GM12878 (cell line): ENCODE results near the gene TESMIN. TPM values are rescaled to one million over a fixed set of nuclear protein-coding genes. Genes with fewer than 3 reads are reported as not detected.

Experiments used
- ATAC-seq: fragments of 200-7000 bp; cut with Tn5 transposase; 3 replicates; pipeline ENCODE4 v1.9.1; 2020; ENCODE audit warnings: mild to moderate bottlenecking, moderate library complexity
- BruUV-seq: library from RNA; stranded (reverse); fragments of 400-500 nt; replicated peaks from 2 replicates; lab custom pipeline; 2021; lab: Mats Ljungman, UMichigan
- CTCF ChIA-PET: fragments of 300-600 bp; sonication (Branson Sonifier 250); formaldehyde crosslinking; extraction: SDS; loops from one replicate; lab custom pipeline; 2021; ENCODE audit warnings: inconsistent platforms; lab: Yijun Ruan, JAX
- POLR2A ChIA-PET: fragments of 350-600 bp; formaldehyde crosslinking; extraction: SDS; loops from one replicate; lab custom pipeline; 2021; ENCODE audit warnings: inconsistent platforms; lab: Charles Lee
- RAD21 ChIA-PET: fragments of 300-600 bp; sonication (Branson Sonifier 250); formaldehyde crosslinking; loops from one replicate; lab custom pipeline; 2023; ENCODE audit warnings: antibody characterized with exemption; ENCODE audit not compliant: unreplicated experiment; lab: Charles Lee
- SMC1A ChIA-PET: fragments of 300-600 bp; sonication (Branson Sonifier 250); formaldehyde crosslinking; loops from one replicate; lab custom pipeline; 2023; ENCODE audit not compliant: unreplicated experiment, uncharacterized antibody; lab: Charles Lee
- DNase-seq: peaks from one replicate; pipeline ENCODE4 v3.0.0-alpha.2; 2011; ENCODE audit warnings: low read depth, low spot score
- FAIRE-seq: peaks from 3 replicates; lab custom pipeline; 2011; peaks lifted over from hg19 to GRCh38; lab: Jason Lieb, UNC
- H2AFZ ChIP-seq: 2 replicates; pipeline ENCODE4 v1.6.0; 2011; ENCODE audit warnings: low read depth, low read length, control low read depth; ENCODE audit not compliant: control insufficient read depth
- H3K27ac ChIP-seq: 2 replicates; pipeline ENCODE4 v1.5.1; 2011; ENCODE audit warnings: control low read depth; ENCODE audit not compliant: control insufficient read depth, insufficient read depth
- H3K27me3 ChIP-seq, 2 experiments: replicated peaks in 1 of 2; 2 replicates each; pipeline versions ENCODE4 v1.6.0 to v1.6.1; 2011; ENCODE audit warnings: low read length in 1 of 2; ENCODE audit not compliant: control insufficient read depth in 2 of 2, insufficient read depth in 2 of 2
- H3K36me3 ChIP-seq, 2 experiments: 2 replicates each; pipeline ENCODE4 v1.5.1; 2011; ENCODE audit warnings: low read length in 1 of 2; ENCODE audit not compliant: control insufficient read depth in 2 of 2, insufficient read depth in 2 of 2
- H3K4me1 ChIP-seq: 2 replicates; pipeline ENCODE4 v1.6.1; 2011; ENCODE audit warnings: mild to moderate bottlenecking, low read length, moderate library complexity, mixed read lengths; ENCODE audit not compliant: control insufficient read depth, insufficient read depth
- H3K4me2 ChIP-seq: 2 replicates; pipeline ENCODE4 v1.6.0; 2011; ENCODE audit warnings: control low read depth; ENCODE audit not compliant: control insufficient read depth, insufficient read depth
- H3K4me3 ChIP-seq: fragments of 200-600 bp; sonication (generic); 2 replicates; pipeline ENCODE4 v1.5.1; 2016
- H3K79me2 ChIP-seq: 2 replicates; pipeline ENCODE4 v1.6.0; 2011; ENCODE audit warnings: low read length; ENCODE audit not compliant: control insufficient read depth, insufficient read depth
- H3K9ac ChIP-seq: 2 replicates; pipeline ENCODE4 v1.8.0; 2011; ENCODE audit warnings: low read length, control low read depth, mixed read lengths; ENCODE audit not compliant: control insufficient read depth, insufficient read depth
- H3K9me3 ChIP-seq: replicated peaks from 3 replicates; pipeline ENCODE4 v1.5.1; 2011; ENCODE audit warnings: mild to moderate bottlenecking, low read length; ENCODE audit not compliant: control insufficient read depth, insufficient read depth
- H4K20me1 ChIP-seq: 2 replicates; pipeline ENCODE4 v1.6.0; 2011; ENCODE audit not compliant: control insufficient read depth, insufficient read depth
- BRCA1 ChIP-seq: IDR thresholded peaks from 2 replicates; pipeline ENCODE4 v1.6.1; 2011; ENCODE audit warnings: low read depth, low read length, improper control_type of control experiment
- CHD1 ChIP-seq: IDR thresholded peaks from 2 replicates; pipeline ENCODE4 v1.6.1; 2012; ENCODE audit warnings: low read depth, low read length, improper control_type of control experiment
- CTCF ChIP-seq, 3 experiments: IDR thresholded peaks in 2 of 3; conservative IDR thresholded peaks in 1 of 3; 2 replicates each; pipeline ENCODE4 v1.5.1; 2011; ENCODE audit warnings: low read depth in 3 of 3, low read length in 3 of 3, mild to moderate bottlenecking in 3 of 3, control low read depth in 2 of 3, moderate library complexity in 2 of 3, inconsistent platforms in 1 of 3, mixed read lengths in 1 of 3; ENCODE audit not compliant: control insufficient read depth in 2 of 3, insufficient read depth in 1 of 3; ENCODE audit errors: extremely low read depth in 1 of 3
- EP300 ChIP-seq, 2 experiments: fragments of 150-350 bp in 1 of 2; IDR thresholded peaks; 2 replicates each; pipeline ENCODE4 v1.6.1; 2011 to 2012; ENCODE audit warnings: low read depth in 2 of 2, low read length in 2 of 2, borderline replicate concordance in 1 of 2, improper control_type of control experiment in 1 of 2, inconsistent platforms in 1 of 2; ENCODE audit not compliant: control insufficient read depth in 1 of 2
- ESRRA ChIP-seq: IDR thresholded peaks from 2 replicates; pipeline ENCODE4 v1.6.1; 2012; ENCODE audit warnings: mild to moderate bottlenecking, low read length, improper control_type of control experiment
- MXI1 ChIP-seq: fragments of 150-350 bp; IDR thresholded peaks from 2 replicates; pipeline ENCODE4 v1.6.1; 2011; ENCODE audit warnings: low read depth, mild to moderate bottlenecking, inconsistent platforms, low read length, improper control_type of control experiment
- MYC ChIP-seq: IDR thresholded peaks from 2 replicates; pipeline ENCODE4 v1.6.1; 2011; ENCODE audit warnings: mild to moderate bottlenecking, low read length, moderate library complexity, inconsistent platforms; ENCODE audit not compliant: insufficient read depth, insufficient replicate concordance, insufficient read length, severe bottlenecking
- PML ChIP-seq: IDR thresholded peaks from 2 replicates; pipeline ENCODE4 v1.6.1; 2012; ENCODE audit warnings: low read length, inconsistent platforms
- PRDM15 ChIP-seq: fragments of 450-650 bp; formaldehyde crosslinking; IDR thresholded peaks from 2 replicates; pipeline ENCODE4 v1.4.0; 2020; ENCODE audit warnings: mild to moderate bottlenecking, moderate library complexity
- SMAD1 ChIP-seq: fragments of 450-650 bp; IDR thresholded peaks from 2 replicates; pipeline ENCODE4 v1.6.1; 2018; ENCODE audit warnings: mild to moderate bottlenecking, low read depth; ENCODE audit not compliant: partially characterized antibody
- SMARCA5 ChIP-seq: fragments of 450-650 bp; IDR thresholded peaks from 2 replicates; pipeline ENCODE4 v1.6.1; 2017; ENCODE audit warnings: mild to moderate bottlenecking
- SUPT20H ChIP-seq: IDR thresholded peaks from 2 replicates; pipeline ENCODE4 v1.6.1; 2011; ENCODE audit warnings: low read depth, mild to moderate bottlenecking, low read length, moderate library complexity, borderline replicate concordance; ENCODE audit not compliant: control insufficient read depth
- TBL1XR1 ChIP-seq: IDR thresholded peaks from 2 replicates; pipeline ENCODE4 v1.6.1; 2012; ENCODE audit warnings: low read depth, low read length, improper control_type of control experiment
- ZNF24 ChIP-seq: fragments of 450-650 bp; IDR thresholded peaks from 2 replicates; pipeline ENCODE4 v1.6.1; 2017; ENCODE audit warnings: antibody characterized with exemption, mild to moderate bottlenecking
- WGBS: methylation state at CpG from one replicate; pipeline ENCODE4 v1.1.6; 2016; ENCODE audit warnings: low lambda C conversion rate; ENCODE audit not compliant: insufficient replicate concordance, insufficient coverage; ENCODE audit errors: missing lambda C conversion rate; 5-methylcytosine and 5-hydroxymethylcytosine counted together
- in situ Hi-C: fragments of 300-500 bp; cut with MboI; formaldehyde crosslinking; loops from 9 replicates; pipeline ENCODE4 v1.14.3; 2018; ENCODE audit warnings: mixed read lengths
- intact Hi-C: fragments of 100-400 bp; cut with micrococcal nuclease; formaldehyde crosslinking; loops from one replicate; pipeline ENCODE4 v1.14.2; 2022; ENCODE audit not compliant: unreplicated experiment
- polyA plus RNA-seq, 11 experiments: library from polyadenylated mRNA; depleted of rRNA in 4 of 11; unstranded in 6 of 11; stranded (reverse) in 5 of 11; fragments of >200 nt; fragmentation: Nextera tagmentation in 4 of 11; fragmentation: Illumina TruSeq in 1 of 11; extraction: Ambion mirVana in 4 of 11; extraction: Trizol in 1 of 11; gene quantifications; 1 replicate in 1 of 11; 2 replicates in 10 of 11; pipeline versions ENCODE4 v1.2.1 to v1.2.3, GENCODE V29; 2011 to 2016; ENCODE audit warnings: inconsistent platforms in 2 of 11, missing spikeins in 2 of 11, low read depth in 1 of 11
- total RNA-seq, 4 experiments: library from RNA; depleted of rRNA in 3 of 4; stranded (reverse); fragments of >200 nt in 3 of 4; fragmentation: Illumina TruSeq in 1 of 4; extraction: Trizol in 1 of 4; gene quantifications; 2 replicates each; pipeline versions ENCODE4 v1.2.1 to v1.2.3, GENCODE V29; 2013 to 2021
- TF ChIP-seq, protein P1 (sequence below): IDR thresholded peaks from 2 replicates; pipeline ENCODE4 v1.6.1; 2011; ENCODE audit warnings: borderline replicate concordance, low read depth, mild to moderate bottlenecking, moderate library complexity, mixed read lengths, low read length; ENCODE audit not compliant: insufficient read depth; ENCODE audit errors: extremely low read length
- TF ChIP-seq, protein P2 (sequence below): fragments of 450-650 bp; IDR thresholded peaks from 2 replicates; pipeline ENCODE4 v1.6.1; 2017; ENCODE audit warnings: mild to moderate bottlenecking, low read depth, inconsistent platforms; ENCODE audit not compliant: poor library complexity, severe bottlenecking

The TESMIN gene
- total and polyA plus RNA-seq, 10 of the 15 experiments (the other 5 are each of a cell fraction or from before 2014, with no cell fraction given), result 0.31 to 3.4 (median 1.2) TPM; not detected in 1

GRCh38 chr11:68665436-68665835, 85.9 kb downstream of the TESMIN start:
- no peak for FAIRE-seq
- TF ChIP-seq TBL1XR1 (no peak), SUPT20H (no peak), PRDM15 (no peak), CTCF (IDR thresholded peaks at IDR 0.05 in 2 of 3, conservative IDR thresholded peaks at IDR 0.05 in 1 of 3; ENCODE audit: control insufficient read depth in 2 of 3, extremely low read depth in 1 of 3, insufficient read depth in 1 of 3, low read depth in 3 of 3, low read length in 3 of 3) (no peak), SMAD1 (no peak), CHD1 (no peak), BRCA1 (no peak), SMARCA5 (no peak), ESRRA (no peak), EP300 (IDR thresholded peaks at IDR 0.05; ENCODE audit: borderline replicate concordance in 1 of 2, control insufficient read depth in 1 of 2, low read depth in 2 of 2, low read length in 2 of 2) (no peak), ZNF24 (no peak), MXI1 (no peak), MYC (no peak), PML (no peak)
- TF ChIP-seq, protein P1, sequence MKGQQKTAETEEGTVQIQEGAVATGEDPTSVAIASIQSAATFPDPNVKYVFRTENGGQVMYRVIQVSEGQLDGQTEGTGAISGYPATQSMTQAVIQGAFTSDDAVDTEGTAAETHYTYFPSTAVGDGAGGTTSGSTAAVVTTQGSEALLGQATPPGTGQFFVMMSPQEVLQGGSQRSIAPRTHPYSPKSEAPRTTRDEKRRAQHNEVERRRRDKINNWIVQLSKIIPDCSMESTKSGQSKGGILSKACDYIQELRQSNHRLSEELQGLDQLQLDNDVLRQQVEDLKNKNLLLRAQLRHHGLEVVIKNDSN, result no peak
- TF ChIP-seq, protein P2, sequence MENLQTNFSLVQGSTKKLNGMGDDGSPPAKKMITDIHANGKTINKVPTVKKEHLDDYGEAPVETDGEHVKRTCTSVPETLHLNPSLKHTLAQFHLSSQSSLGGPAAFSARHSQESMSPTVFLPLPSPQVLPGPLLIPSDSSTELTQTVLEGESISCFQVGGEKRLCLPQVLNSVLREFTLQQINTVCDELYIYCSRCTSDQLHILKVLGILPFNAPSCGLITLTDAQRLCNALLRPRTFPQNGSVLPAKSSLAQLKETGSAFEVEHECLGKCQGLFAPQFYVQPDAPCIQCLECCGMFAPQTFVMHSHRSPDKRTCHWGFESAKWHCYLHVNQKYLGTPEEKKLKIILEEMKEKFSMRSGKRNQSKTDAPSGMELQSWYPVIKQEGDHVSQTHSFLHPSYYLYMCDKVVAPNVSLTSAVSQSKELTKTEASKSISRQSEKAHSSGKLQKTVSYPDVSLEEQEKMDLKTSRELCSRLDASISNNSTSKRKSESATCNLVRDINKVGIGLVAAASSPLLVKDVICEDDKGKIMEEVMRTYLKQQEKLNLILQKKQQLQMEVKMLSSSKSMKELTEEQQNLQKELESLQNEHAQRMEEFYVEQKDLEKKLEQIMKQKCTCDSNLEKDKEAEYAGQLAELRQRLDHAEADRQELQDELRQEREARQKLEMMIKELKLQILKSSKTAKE, result no peak

More at GRCh38 chr11:68665436-68665835, 85.9 kb downstream of the TESMIN start:
- ATAC-seq, result no peak
- 67% methylated on average over 16 of the region's 16 CpGs for WGBS
- RAD21 ChIA-PET, result no interaction called here
- POLR2A ChIA-PET, result no interaction called here
- no peaks in the 10 kb centered on the region for H3K36me3 ChIP-seq
- in situ Hi-C loops (no loop called here), intact Hi-C loops (no loop called here)
- DNase-seq, result no peak
- H3K27me3 ChIP-seq, result no peaks in the 10 kb centered on the region; a peak in 1 of 4 replicates
- BruUV-seq, result no TSS peak
- no peak overlapping the region for H2AFZ ChIP-seq
- no peaks in the 10 kb centered on the region for H3K79me2 ChIP-seq
- no peak overlapping the region for H3K4me3 ChIP-seq
- H3K4me1 ChIP-seq, result no peaks in the 10 kb centered on the region
- H3K4me2 ChIP-seq, result no peak overlapping the region
- CTCF ChIA-PET, result no interaction called here
- H3K9ac ChIP-seq, result no peak overlapping the region
- no peaks in the 10 kb centered on the region; the same call in 2 of the 3 replicates for H3K9me3 ChIP-seq
- SMC1A ChIA-PET, result no interaction called here
- H3K27ac ChIP-seq, result no peak overlapping the region
- H4K20me1 ChIP-seq, result no peaks in the 10 kb centered on the region
